A549 (cell line): ENCODE results near the gene IPO4.

Experiments used
- RFX5 ChIP-seq: fragments of 450-650 bp; IDR thresholded peaks from 2 replicates; pipeline ENCODE4 v1.7.1; 2014; ENCODE audit warnings: antibody characterized with exemption, mild to moderate bottlenecking, moderate library complexity
- TF ChIP-seq, protein P1 (sequence below): fragments of >200 bp; sonication (Bioruptor Twin); formaldehyde crosslinking; IDR thresholded peaks from 3 replicates; pipeline ENCODE4 v1.5.1; 2016

DNA sequence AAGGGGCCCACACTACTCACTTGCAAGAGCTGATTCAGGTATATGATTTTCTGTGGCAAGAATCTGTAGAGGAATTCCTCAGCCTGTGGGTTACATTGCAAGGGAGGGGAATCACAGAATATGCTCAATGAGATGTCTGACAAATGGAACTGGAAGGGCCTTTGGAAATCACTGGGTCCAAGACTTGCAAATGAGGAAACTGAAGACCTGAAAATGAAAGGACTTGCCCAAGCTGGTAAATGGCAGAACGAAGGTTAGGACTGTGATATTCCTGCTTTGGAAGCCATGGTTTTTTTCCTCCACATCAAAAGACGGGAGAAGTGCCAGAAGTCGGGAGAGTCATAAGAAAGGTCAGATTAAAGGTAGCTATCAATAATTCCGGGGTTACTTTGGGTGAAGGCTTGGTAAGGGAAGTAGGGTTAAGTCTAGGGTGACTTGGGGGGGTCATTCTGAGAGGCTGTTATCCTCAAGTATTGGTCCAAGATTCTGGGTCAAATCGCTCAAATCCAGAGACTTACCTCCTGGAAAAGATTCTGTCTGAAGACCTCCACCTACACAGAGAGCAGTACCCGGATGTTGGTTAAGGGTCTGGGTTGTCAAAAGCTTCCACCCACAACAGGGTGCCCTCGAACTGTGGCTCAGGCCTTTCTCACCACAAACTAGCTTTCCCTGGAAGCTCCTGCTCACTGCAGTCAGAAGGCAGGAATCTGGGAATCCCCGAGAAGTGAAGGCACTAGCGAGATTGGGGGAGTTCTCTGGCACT is 42.7 kb downstream of the IPO4 start:
- no peak for TF ChIP-seq RFX5
- TF ChIP-seq, protein P1, sequence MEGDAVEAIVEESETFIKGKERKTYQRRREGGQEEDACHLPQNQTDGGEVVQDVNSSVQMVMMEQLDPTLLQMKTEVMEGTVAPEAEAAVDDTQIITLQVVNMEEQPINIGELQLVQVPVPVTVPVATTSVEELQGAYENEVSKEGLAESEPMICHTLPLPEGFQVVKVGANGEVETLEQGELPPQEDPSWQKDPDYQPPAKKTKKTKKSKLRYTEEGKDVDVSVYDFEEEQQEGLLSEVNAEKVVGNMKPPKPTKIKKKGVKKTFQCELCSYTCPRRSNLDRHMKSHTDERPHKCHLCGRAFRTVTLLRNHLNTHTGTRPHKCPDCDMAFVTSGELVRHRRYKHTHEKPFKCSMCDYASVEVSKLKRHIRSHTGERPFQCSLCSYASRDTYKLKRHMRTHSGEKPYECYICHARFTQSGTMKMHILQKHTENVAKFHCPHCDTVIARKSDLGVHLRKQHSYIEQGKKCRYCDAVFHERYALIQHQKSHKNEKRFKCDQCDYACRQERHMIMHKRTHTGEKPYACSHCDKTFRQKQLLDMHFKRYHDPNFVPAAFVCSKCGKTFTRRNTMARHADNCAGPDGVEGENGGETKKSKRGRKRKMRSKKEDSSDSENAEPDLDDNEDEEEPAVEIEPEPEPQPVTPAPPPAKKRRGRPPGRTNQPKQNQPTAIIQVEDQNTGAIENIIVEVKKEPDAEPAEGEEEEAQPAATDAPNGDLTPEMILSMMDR, result no peak
